Neural cell (in vitro differentiated cells): ENCODE measurements around the gene KIAA1210.

Source experiments
- CTCF ChIP-seq: fragments of 450-650 bp; IDR thresholded peaks from 2 replicates; pipeline ENCODE4 v1.5.1; 2014; ENCODE audit warnings: antibody characterized with exemption, mild to moderate bottlenecking, moderate library complexity; ENCODE audit not compliant: poor library complexity, severe bottlenecking
- EP300 ChIP-seq: fragments of 450-650 bp; conservative IDR thresholded peaks from 2 replicates; pipeline ENCODE4 v1.6.1; 2014; ENCODE audit warnings: antibody characterized with exemption, mild to moderate bottlenecking, moderate library complexity; ENCODE audit not compliant: poor library complexity, severe bottlenecking
- EZH2 ChIP-seq: fragments of 200-600, 300-800 bp; shearing (Covaris generic), sonication (generic); IDR thresholded peaks from 2 replicates; pipeline ENCODE4 v1.6.1; 2014; ENCODE audit warnings: antibody characterized with exemption, low read length, borderline replicate concordance, mild to moderate bottlenecking; ENCODE audit not compliant: insufficient read depth, poor library complexity, severe bottlenecking
- MXI1 ChIP-seq: fragments of 450-650 bp; conservative IDR thresholded peaks from 2 replicates; pipeline ENCODE4 v1.6.1; 2014; ENCODE audit warnings: antibody characterized with exemption, mild to moderate bottlenecking; ENCODE audit not compliant: poor library complexity, severe bottlenecking
- POLR2AphosphoS5 ChIP-seq: IDR thresholded peaks from 2 replicates; pipeline ENCODE4 v1.6.1; 2012
- RAD21 ChIP-seq: fragments of 450-650 bp; conservative IDR thresholded peaks from 2 replicates; pipeline ENCODE4 v1.6.1; 2014; ENCODE audit warnings: antibody characterized with exemption, mild to moderate bottlenecking, moderate library complexity
- TAF1 ChIP-seq: IDR thresholded peaks from 2 replicates; pipeline ENCODE4 v1.6.1; 2012; ENCODE audit warnings: low read depth

GRCh38 chrX:119073911-119074310 lies 53.7 kb downstream of the KIAA1210 start:
- TF ChIP-seq EZH2 (no peak), CTCF (no peak), POLR2AphosphoS5 (no peak), TAF1 (no peak), MXI1 (no peak), RAD21 (no peak), EP300 (no peak)
